ENCODE results near the gene WWOX. TPM values are rescaled to one million over a fixed set of nuclear protein-coding genes. Genes with fewer than 3 reads are reported as not detected.
A peak's percentile ranks its signal among the peaks of the same experiment; 100 is the strongest.

The WWOX gene
- total RNA-seq, 1 experiment from 2014 or later = 38.9 TPM

DNA sequence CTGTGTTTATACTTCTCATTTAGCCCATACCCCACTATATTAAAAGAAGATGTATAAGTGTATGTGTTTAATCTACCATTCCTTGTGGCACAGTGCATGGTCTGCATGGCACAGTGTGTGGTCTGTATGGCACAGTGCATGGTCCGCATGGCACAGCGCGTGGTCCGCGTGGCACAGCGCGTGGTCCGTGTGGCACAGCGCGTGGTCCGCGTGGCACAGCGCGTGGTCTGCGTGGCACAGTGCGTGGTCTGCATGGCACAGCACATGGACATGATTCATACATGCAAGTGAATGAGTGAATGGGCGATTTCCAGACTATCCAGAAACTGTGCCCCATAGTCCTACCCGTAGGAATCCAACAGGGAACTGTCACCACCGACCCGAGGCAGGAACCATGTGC is 868.5 kb downstream of the WWOX start:
- in situ Hi-C loops (cut with HindIII; ENCODE audit: low sequenced_read_pairs) = no loop called here
- no peak for DNase-seq (ENCODE audit: low spot score)

DNA sequence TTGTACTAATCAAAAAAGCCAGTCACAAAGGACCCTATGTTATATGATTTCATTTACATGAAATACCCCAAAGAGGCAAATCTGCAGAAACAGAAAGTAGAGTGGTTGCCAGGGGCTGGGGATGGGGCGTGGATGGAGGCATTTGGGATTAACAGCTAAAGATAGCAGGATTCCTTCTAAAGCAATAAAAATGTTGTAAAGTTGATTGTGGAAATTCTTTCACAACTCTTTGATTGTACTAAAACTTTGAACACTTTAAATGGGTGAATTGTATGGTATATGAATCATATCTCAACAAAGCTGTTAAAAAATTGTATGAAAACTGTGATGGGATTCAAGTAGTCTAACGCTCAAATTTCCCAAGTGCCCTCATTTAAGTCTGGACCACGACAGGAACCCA is 870.3 kb downstream of the WWOX start:
- in situ Hi-C loops (cut with HindIII; ENCODE audit: low sequenced_read_pairs) = no loop called here

DNA sequence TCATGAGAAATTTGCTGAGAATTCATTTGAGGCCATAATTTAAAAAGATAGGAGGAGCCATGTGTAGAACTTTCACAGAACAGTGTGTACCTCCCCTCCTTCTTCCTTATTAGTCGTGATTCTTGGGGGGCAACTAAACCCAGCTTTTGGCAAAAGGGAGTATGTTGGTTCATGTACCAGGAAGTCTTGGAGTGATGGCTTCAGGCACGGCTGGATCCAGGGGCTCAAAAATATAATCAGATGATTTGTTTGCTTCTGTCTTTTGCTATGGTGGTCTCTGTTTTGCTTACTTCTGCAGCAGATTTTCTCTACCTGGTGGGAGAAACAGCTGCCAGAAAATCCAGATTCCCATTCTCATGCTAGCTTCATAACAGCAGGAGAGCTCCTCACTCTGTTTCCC is 871.2 kb downstream of the WWOX start:
- no peak for DNase-seq (ENCODE audit: low spot score)
- in situ Hi-C loops (cut with HindIII; ENCODE audit: low sequenced_read_pairs) = no loop called here

More for the DNA sequence above, 870.3 kb downstream of the WWOX start:
- no peak for DNase-seq (ENCODE audit: low spot score)

DNA sequence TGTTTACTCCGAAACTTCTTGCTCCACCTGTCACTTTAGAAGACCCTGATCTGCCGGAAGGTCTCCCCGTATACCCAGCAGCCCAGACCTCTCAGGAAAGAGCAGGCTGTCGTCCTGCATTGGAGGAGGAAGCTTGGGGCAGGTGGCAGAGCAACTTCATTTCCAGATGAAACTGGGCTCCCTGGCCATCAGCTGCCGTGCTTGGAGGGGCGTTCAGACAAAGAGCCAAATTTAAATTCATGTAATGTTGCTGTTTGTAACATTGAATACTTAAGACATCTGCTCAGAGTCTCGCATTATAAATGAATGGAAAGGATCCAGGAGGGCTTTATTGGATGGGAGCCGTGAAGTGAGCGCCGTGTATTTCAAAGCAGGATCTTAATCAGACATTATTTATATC is 872.6 kb downstream of the WWOX start:
- in situ Hi-C loops (cut with HindIII; ENCODE audit: low sequenced_read_pairs) = no loop called here
- no peak for DNase-seq (ENCODE audit: low spot score)

DNA sequence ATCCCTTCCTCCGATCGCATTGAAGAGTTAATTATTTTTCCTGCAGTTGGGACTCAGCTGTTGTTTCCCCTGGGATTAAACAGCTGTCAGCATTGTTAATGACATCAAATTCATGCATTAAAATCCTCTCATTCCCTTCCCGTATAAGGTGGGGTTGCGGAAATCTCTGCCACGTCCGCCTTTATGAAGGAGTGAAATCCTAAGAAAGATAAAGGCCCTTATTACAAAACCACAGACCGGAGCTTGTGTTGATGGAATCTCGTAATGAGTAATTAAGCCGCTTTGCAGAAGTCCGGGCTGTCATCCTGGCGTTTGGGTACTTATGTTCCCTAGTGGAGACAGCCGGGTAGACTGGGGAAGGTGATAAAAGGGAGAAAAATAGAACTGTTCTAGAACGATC is 873.5 kb downstream of the WWOX start:
- in situ Hi-C loops (cut with HindIII; ENCODE audit: low sequenced_read_pairs) = no loop called here
- DNase-seq (ENCODE audit: low spot score) = no peak

DNA sequence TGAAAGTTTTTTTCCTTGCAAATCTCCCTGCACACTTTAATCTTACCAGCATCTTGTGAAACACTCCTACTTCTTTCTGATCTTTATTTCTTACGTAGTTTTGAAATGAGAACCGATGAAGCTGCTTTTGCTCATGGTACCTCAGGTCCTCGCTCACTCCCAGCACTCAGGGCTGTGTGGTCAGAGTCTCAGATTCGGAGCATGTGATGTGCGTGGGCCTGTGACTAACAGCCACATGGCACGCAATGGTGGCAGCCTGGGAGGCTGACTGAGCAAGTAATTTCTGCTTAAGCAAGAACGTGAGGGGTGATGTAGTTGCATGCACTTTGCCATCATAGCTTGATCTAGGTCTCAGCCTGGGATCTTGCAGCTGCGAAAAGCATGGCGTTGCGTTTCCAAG is 876.8 kb downstream of the WWOX start:
- DNase-seq (ENCODE audit: low spot score) = no peak
- in situ Hi-C loops (cut with HindIII; ENCODE audit: low sequenced_read_pairs) = no loop called here

DNA sequence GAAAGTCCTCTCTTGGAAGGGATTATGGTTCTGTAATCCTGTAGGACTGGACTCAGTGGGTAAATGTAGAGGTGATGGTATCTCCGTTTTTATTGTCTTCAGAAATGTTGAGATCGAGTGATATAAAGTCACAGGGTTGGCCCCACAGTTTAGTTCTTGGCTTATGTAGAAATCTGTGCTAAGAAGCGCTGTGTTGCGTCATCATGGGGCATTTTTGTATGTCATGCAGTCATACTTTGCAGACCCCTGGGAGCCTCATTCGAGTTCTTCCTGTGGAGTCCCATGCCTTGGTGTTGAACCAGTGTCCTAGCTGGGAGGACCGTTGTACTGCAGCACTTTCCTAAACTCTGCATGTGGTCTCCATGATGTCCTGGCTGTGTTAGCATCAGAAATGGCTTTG is 881.4 kb downstream of the WWOX start:
- in situ Hi-C loops (cut with HindIII; ENCODE audit: low sequenced_read_pairs) = no loop called here
- DNase-seq (ENCODE audit: low spot score) = no peak

DNA sequence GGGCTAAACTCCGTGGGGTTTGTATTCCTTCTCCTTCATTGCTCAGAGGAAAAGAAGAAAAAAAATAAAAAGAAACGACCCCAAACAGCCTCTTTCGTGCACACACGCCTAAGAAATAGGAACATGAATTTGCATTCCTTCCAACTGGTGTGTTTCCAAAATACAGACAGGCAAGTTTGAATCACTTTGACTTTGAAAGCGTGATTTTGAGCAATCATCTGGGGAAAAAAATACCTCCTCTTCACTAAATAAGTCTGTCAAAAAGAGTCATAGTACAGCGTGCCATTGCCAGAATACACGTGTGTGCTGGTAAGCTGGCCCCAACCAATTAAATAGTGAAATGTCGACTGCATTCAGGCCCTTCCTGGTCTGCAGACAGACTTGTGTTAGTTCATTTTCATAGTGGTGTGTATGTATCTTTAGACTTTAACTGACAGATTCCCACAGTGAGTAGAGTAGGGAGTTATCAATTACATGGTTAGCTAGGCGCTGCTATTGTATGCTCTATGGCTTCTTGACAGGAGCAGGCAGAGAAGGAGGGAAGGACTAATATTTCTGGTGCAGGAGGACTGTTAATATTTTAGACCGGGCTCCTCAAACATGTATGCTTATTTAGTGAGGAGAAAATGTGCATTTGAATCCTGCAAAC is 882.8 kb downstream of the WWOX start:
- no peak for DNase-seq (ENCODE audit: low spot score)
- in situ Hi-C loops (cut with HindIII; ENCODE audit: low sequenced_read_pairs) = no loop called here

DNA sequence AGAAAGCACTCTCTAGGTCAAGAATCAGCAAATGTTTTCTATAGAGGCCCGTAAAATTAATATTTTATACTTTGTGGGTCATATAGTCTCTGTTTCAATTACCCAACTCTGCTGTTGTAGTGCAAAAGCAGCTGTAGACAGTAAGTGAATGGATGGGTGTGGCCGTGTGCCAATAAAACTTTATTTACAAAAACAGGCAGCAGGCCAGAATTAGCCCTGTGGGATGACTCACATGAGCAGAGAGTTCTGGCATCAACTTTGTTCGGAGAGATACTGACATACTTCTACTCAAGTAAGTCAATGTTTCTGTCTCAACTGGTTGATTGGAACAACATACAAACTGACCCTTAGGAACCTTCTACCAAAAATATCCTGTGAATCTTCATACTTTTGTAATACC is 884.9 kb downstream of the WWOX start:
- in situ Hi-C loops (cut with HindIII; ENCODE audit: low sequenced_read_pairs) = no loop called here
- peak; percentile 27 for DNase-seq (ENCODE audit: low spot score)

DNA sequence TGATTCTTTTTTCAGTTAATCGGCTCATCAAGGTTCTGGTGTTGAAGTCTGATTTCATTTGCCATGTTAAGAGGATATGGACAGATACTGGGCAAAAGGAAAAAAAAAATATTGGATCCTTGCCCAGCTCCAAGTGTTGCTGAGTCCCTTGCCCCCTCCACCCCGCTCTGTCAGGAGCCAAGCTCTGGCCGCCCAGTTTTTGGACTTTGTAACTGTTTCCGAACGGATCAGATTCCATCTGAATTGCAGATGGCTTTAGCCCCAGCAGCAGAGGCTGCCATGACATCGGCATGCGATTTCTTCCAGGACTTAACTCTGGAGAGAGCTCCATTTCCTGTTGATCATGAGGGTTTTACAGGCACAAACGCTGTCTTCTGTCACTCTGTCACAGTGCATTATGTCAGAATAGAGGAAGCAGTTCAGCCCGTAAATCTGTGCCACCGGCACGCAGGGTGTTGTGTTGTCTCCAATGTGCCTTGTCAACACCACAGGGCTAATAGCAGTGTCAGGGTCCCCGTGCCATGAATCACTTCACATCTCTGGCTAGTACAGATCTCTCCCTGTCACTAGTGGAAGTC is 885.5 kb downstream of the WWOX start:
- in situ Hi-C loops (cut with HindIII; ENCODE audit: low sequenced_read_pairs) = no loop called here
- DNase-seq (ENCODE audit: low spot score) = peak; percentile 81

DNA sequence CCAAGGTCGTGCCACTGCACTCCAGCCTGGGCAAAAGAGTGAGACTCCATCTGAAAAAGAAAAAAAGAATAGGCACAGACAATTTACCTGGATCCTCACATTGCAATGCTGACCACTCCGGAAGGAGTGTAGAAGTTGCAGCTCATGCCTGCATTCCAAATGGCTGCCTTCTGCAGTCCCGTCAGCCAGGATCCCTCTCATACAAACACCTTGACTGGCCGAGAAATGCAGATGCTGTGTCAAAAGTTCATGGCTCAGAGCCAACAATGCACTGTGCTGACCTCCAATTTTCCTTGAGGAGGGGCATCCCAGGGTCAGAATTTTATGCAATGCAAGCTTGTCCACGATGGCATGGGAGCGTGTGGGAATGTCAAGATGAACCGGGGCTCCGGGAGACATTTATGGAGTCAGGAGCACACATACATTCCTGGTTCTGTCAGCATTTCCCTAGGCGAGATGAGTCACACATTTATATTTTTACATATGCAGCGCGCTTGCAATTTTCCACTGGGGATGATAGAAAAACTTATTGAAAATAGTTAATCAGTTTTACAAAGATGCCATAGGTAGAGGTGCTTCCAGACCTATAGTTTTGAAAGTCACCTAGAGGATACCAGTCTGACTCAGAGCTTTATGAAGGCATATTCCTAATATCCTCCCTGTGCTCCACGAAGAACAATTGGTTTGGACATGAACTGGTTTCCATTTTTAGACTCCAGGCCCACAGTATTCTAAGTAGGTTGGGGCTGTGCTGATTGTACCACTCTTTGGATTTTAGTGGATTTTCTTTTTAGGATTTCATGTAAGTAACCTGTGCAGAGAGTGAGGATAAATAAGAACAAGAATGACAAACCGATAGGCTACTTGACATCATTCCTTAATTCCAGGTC is 886.5 kb downstream of the WWOX start:
- peak; percentile 43 for DNase-seq (ENCODE audit: low spot score)
- in situ Hi-C loops (cut with HindIII; ENCODE audit: low sequenced_read_pairs) = no loop called here

DNA sequence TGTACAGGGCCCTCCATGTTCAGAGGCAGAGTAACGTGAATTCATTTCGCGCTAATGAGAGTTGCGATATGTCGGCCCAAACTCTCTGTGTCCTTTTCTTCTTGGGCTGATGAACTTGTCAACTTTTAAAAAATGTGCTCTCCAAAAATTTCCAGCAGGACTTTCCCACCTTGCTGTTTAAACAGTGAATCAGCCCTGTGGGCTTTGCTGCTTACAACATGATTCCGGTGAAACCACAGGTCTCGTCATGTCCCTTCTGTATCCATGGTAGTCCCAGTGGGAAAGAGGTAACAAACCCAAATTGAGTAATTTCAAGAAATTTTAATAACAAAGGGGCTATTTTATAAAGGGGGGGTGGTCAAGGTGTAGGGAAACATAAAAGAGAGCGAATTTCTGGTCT is 888.2 kb downstream of the WWOX start:
- in situ Hi-C loops (cut with HindIII; ENCODE audit: low sequenced_read_pairs) = no loop called here
- DNase-seq (ENCODE audit: low spot score) = no peak

DNA sequence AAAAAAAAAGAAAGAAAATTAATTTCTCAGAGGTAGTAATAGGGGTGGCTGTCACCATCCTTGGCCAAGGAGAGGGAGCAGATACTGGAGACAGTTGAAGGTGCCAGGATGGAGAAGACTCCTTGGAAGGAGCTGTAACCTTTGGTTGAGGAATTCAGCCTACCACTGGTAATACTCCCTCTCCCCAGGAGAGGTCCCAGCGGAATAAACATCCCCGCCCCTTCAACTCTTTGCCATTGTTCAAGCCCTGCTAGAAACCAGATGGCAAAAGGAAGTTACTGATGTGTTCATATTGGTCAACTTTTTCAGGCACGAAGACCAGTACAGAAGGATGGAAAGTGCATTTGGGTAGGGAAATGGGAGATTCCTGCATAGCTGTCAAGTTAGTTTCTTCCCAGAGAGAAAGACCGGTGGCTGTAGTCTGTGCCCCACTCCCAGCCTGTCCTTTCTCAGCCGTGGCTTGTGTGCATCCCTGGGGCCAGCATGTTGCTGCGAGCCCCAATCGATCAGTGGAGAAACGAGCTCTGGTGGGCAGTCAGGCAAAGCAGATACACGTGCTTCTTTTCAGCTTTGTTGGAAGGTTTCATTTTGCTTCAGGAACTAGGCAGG is 889.0 kb downstream of the WWOX start:
- DNase-seq (ENCODE audit: low spot score) = no peak
- in situ Hi-C loops (cut with HindIII; ENCODE audit: low sequenced_read_pairs) = no loop called here

DNA sequence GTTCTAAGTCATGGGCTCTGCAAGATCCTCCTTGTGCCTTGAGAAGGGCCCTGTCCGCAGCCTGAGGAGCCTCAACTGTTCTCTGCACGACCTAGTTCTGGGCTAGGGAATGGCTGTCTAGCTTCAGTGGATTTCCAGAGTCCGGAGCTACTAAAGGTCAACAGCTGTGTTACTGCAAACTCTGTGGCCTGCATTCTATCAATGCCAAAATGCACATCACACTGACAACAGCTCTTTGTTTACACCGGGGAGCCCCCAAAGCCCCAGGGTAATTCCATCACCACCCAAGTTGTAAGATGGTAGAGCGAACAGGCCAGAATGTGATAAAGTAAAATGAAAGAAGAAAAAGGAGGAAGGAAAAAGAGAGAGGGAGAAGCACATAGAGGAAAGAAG is 890.9 kb downstream of the WWOX start:
- DNase-seq (ENCODE audit: low spot score) = no peak
- in situ Hi-C loops (cut with HindIII; ENCODE audit: low sequenced_read_pairs) = no loop called here

DNA sequence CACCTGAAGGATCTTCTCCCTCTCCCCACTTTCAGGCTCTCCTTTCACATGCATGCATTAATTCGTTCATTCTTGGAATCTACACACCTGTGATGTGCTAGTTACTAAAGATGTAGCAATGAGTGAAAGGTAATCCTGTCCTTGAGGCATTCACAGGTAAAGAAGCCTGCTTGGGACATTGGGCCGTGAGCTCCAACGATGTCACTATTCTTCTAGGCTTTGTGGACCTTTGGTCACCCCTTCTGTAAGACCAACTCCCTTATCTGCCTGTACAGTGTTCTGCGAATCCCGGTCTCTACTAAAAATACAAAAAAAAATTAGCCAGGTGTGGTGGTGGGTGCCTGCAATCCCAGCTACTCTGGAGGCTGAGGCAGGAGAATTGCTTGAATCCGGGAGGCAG is 892.5 kb downstream of the WWOX start:
- no peak for DNase-seq (ENCODE audit: low spot score)
- in situ Hi-C loops (cut with HindIII; ENCODE audit: low sequenced_read_pairs) = no loop called here

DNA sequence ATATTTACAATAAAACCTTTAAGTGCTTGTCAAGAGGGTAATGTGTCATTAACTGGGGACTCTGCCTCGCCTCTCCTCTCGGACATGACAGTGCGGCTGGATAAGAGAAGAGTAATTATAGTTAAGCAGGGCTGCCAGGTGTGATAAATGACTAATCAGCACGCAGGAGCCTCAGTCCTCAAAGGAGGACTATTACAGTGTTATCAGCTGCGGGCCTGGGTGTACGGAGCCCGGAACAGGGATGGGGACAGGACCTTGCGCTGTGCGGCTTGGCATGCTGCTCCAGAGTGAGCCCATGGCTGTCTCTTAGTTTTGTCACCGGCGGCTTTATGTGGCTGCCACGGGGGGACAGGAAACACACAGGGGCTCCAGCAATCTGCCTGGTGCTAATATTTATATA is 893.9 kb downstream of the WWOX start:
- in situ Hi-C loops (cut with HindIII; ENCODE audit: low sequenced_read_pairs) = no loop called here
- DNase-seq (ENCODE audit: low spot score) = no peak

DNA sequence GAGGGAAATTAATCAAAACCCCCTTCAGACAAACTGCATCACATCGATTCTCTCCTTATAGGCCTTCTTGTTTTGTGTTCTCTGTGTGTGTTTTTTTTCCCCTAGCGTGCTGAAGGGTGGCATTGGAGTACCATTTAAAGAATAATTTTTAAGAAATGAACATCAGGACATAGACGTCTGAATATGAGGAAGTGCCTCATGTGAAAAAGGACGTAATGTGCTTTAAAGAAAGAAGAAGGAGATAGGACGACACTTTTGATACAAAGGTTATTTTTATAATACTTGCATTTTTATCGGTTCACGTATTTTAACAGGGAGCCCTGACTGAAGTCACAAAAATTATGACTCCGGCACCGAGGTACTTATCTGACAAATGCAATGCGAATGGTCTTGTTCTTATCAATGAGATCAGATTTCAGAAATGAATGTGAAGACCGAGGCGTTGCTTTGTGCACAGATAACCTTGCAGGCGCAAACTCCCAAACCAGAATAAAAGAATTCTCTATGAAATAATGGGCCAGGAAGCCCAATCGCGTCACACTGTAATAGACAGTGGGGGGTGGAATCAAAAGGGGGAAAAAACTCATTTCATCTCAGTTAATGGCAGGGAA is 894.8 kb downstream of the WWOX start:
- DNase-seq (ENCODE audit: low spot score) = no peak
- in situ Hi-C loops (cut with HindIII; ENCODE audit: low sequenced_read_pairs) = no loop called here

DNA sequence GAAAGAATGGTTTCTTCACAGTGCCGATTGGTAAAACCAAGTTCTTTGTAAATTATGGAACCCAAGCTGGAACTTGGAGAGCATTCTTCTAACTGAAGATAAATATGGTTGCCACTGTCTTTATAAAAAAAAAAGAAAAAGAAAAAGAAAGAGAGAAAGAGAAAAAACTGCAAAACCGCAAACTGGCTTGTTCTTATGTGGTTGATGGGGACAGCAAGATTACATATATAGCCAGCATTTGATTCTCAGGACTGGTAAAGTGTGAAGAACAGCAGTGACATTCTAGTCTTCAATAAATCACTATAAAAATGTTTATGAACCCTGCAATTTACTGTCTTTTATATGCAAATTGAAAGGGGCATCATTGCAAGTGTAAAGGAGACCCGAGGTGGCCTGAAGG is 896.0 kb downstream of the WWOX start:
- in situ Hi-C loops (cut with HindIII; ENCODE audit: low sequenced_read_pairs) = no loop called here
- DNase-seq (ENCODE audit: low spot score) = no peak

DNA sequence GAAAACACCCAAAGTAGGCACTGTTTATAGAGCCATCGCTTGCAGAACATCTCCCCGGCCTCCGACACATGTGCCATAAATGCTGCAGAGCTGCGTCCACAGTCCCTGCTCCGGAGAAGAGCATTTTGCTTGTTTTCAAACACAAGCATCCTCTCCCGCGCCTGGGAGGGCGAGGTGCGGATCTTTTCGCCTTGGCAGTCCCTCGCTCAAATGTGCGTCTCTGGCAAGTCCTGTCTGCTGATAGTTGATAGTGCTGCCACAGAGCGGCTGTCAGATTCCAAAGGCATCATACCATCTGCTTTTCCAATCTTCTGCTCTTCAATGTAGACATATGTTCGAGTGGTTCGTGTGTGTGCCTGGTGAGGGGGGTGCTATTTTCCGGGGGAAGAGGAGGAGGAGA is 897.3 kb downstream of the WWOX start:
- DNase-seq (ENCODE audit: low spot score) = peak; percentile 96
- in situ Hi-C loops (cut with HindIII; ENCODE audit: low sequenced_read_pairs) = no loop called here

DNA sequence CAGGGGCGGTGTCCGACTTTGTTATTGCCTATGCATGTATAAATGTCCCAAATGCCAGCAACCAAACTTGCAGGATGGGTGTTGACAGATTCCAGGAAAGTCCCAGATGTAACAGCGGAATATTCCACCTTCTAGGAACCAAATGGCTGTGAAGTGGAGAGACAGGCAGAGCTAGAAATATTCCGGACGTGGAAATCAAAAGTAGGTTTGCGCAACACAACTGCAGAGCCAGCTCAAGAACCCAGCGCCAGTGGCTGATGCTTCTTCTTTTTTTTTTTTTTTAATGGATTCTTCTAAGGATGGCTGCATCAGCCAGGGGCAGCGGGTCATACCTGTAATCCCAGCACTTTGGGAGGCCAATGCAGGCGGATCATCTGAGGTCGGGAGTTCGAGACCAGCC is 899.4 kb downstream of the WWOX start:
- DNase-seq (ENCODE audit: low spot score) = no peak
- in situ Hi-C loops (cut with HindIII; ENCODE audit: low sequenced_read_pairs) = no loop called here

Measured in G401 (cell line).